Right kidney (tissue), 1 donor: ENCODE data around the gene HTR2B.
"Not testable (repeated sequence)": the region's sequence is repeated elsewhere in the genome, so short reads cannot be mapped to it uniquely, and the experiment has no call there.

Experiments used
- DNase-seq: peaks from one replicate; pipeline ENCODE4 v3.0.0-alpha.2; 2016

The HTR2B gene

GRCh38 chr2:231094736-231095346 is 30.0 kb downstream of the HTR2B start:
- no peak for DNase-seq

- no peak for DNase-seq
Observed at GRCh38 chr2:231093933-231094332, 30.9 kb downstream of the HTR2B start.

- no peak for DNase-seq
Observed at GRCh38 chr2:231088754-231089153, 36.1 kb downstream of the HTR2B start.

GRCh38 chr2:231084565-231084964 is 40.3 kb downstream of the HTR2B start:
- no peak for DNase-seq

GRCh38 chr2:231069379-231070054 is 55.3 kb downstream of the HTR2B start:
- DNase-seq: no peak

- DNase-seq: no peak
Observed at GRCh38 chr2:231068525-231069222, 56.2 kb downstream of the HTR2B start.

GRCh38 chr2:231067531-231067930 is 57.3 kb downstream of the HTR2B start:
- not testable (repeated sequence) for DNase-seq

GRCh38 chr2:231065966-231066365 is 58.9 kb downstream of the HTR2B start:
- no peak for DNase-seq

- no peak for DNase-seq
Observed at GRCh38 chr2:231063347-231063746, 61.5 kb downstream of the HTR2B start.

- DNase-seq: no peak
Observed at GRCh38 chr2:231062776-231063175, 62.1 kb downstream of the HTR2B start.

- DNase-seq: no peak
Observed at GRCh38 chr2:231059756-231060155, 65.1 kb downstream of the HTR2B start.

GRCh38 chr2:231058761-231059550 is 65.9 kb downstream of the HTR2B start:
- DNase-seq: no peak
